ENCODE data around the gene GAD2.

Gene GAD2

GRCh38 chr10:26222563-26222962 lies 6.0 kb downstream of the GAD2 start:
- DNase-seq, result no peak

GRCh38 chr10:26225322-26225721 lies 8.7 kb downstream of the GAD2 start:
- no peak for DNase-seq

- DNase-seq, result no peak
Measured at GRCh38 chr10:26227786-26228185, 11.2 kb downstream of the GAD2 start.

GRCh38 chr10:26232174-26232573 lies 15.6 kb downstream of the GAD2 start:
- no peak for DNase-seq

- no peak for DNase-seq
Measured at GRCh38 chr10:26235761-26236160, 19.2 kb downstream of the GAD2 start.

GRCh38 chr10:26238378-26238777 lies 21.8 kb downstream of the GAD2 start:
- no peak for DNase-seq

- DNase-seq, result no peak
Measured at GRCh38 chr10:26242706-26243350, 26.3 kb downstream of the GAD2 start.

GRCh38 chr10:26243351-26243720 lies 26.8 kb downstream of the GAD2 start:
- no peak for DNase-seq

- no peak for DNase-seq
Measured at GRCh38 chr10:26249681-26250080, 33.1 kb downstream of the GAD2 start.

- DNase-seq, result no peak
Measured at GRCh38 chr10:26251925-26252324, 35.4 kb downstream of the GAD2 start.

GRCh38 chr10:26254616-26255015 lies 38.0 kb downstream of the GAD2 start:
- no peak for DNase-seq

- no peak for DNase-seq
Measured at GRCh38 chr10:26259341-26259740, 42.8 kb downstream of the GAD2 start.

- no peak for DNase-seq
Measured at GRCh38 chr10:26269754-26270153, 53.2 kb downstream of the GAD2 start.

- no peak for DNase-seq
Measured at GRCh38 chr10:26274391-26274790, 57.8 kb downstream of the GAD2 start.

- DNase-seq, result no peak
Measured at GRCh38 chr10:26278295-26278694, 61.7 kb downstream of the GAD2 start.

- DNase-seq, result no peak
Measured at GRCh38 chr10:26290236-26290635, 73.7 kb downstream of the GAD2 start.

- DNase-seq, result no peak
Measured at GRCh38 chr10:26291721-26292480, 75.3 kb downstream of the GAD2 start.

GRCh38 chr10:26296360-26296759 lies 79.8 kb downstream of the GAD2 start:
- DNase-seq, result no peak

- no peak for DNase-seq
Measured at GRCh38 chr10:26300001-26300400, 83.4 kb downstream of the GAD2 start.

GRCh38 chr10:26303366-26303765 lies 86.8 kb downstream of the GAD2 start:
- no peak for DNase-seq

- DNase-seq, result no peak
Measured at GRCh38 chr10:26310361-26310760, 93.8 kb downstream of the GAD2 start.

GRCh38 chr10:26311383-26311940 lies 94.9 kb downstream of the GAD2 start:
- no peak for DNase-seq

GRCh38 chr10:26314265-26315013 lies 97.9 kb downstream of the GAD2 start:
- DNase-seq, result no peak

- DNase-seq, result no peak
Measured at GRCh38 chr10:26318672-26319071, 102.1 kb downstream of the GAD2 start.
